ENCODE data around the gene RNF167.
A peak's percentile ranks its signal among the peaks of the same experiment; 100 is the strongest.

RNF167 gene

DNA sequence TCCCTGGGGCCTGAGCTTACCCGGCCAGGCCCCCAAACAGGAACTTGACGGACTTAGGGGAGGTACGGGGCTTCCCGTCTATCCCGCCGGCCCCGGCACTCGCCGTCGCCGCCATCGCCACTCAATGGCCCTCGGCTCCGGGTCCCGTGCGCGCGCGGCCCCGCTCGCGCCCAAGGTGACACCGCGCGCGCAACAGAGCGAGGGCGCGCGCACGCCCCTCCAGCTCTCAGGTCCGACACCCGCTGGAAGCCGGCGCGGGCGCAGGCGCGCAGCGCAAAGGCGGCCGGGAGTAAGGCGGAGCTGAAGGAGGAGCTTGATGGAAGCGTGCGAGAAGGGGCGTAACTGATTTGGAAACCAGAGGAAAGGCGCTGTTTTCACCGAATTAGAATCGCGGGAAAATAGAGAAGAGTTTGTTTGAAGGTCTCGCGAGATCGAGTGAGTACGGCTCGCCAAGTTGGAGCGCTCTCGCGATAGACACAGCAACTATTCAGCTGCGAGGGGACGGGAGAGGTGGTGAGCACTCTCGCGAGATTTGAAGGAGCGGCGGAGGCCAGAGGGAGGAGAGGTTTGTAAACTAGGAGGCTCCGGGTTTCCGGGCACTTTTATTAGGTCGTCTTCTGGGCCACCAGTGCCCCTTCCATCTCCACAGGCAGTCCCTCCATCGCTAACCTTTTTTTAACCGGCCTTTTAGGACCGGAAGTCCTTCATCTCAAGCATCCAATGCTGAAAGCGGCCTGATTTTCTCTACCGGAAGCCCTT is at the start of gene RNF167, which contains the start of gene SLC25A11:
Gene RNF167 (plus strand): TSS at position 473 of the 759 bp plus-strand sequence. CDS start 642 bp downstream, outside the sequence.
Gene SLC25A11 (minus strand): TSS at position 251 of the 759 bp plus-strand sequence. CDS start 136 bp downstream, at position 115.
- DNase-seq, result peak; percentile 99

DNA sequence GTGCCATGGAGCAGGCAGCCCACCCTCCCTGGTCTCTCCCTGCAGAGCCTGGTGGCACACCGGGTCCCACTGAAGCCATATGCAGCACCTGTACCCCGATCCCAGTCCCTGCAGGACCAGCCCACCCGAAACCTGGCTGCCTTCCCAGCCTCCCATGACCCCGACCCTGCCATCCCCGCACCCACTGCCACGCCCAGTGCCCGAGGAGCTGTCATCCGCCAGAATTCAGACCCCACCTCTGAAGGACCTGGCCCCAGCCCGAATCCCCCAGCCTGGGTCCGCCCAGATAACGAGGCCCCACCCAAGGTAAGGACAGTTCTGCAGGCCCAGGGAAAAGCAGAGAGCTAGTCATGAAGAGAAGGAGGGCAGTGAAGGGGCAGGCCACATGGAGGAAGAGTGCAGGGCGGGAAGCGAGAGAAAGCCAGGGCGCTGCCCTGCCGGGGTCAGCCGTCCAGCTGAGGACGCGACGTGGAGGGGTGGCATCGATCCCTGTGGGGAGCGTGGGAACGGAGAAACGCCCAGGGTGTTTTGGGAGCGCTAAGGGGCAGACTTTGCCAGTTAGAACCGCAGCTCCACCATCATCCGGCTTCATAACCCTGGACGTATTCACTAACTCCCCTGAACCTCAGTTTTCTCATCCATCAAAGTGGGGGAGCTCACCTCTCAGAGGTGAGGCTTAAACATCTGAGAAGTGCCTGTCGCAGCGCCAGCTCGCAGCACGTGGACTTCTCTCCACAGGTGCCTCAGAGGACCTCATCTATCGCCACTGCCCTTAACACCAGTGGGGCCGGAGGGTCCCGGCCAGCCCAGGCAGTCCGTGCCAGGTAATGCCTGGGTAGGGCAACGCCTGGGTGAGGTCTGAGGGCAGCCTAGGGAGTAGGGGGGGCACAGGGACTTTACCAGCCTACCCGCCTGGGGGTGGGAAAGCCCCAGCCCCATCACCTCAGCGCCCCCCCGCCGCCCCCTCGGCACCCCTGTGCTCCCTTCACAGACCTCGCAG is 48.4 kb upstream of the RNF167 start:
- DNase-seq, result no peak

DNA sequence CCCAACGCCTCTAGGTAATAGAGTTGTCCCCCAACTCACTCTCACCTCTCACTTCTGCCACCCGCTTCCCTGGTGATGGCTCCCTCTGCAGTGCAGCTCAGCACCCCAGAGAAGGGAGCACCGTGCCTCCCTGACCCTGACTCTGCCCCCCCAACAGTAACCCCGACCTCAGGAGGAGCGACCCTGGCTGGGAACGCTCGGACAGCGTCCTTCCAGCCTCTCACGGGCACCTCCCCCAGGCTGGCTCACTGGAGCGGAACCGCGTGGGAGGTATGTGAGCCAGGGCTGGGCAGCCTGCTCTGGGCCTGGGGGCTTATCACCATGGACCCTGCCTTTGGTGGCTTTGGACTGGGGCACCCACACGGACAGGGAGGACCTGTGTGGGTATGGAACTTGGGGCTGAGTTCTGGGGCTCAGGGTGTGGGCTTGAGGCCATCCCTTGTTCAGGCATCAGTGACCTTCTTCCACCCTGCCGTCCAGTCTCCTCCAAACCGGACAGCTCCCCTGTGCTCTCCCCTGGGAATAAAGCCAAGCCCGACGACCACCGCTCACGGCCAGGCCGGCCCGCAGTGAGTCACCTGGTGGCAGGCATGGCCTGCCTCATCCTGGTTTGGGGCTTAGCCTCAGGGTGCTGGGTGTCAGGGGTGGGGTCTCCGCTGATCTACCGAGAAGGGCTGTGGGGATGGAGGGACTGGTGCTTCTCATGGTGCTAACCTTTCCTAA is 47.4 kb upstream of the RNF167 start:
- DNase-seq, result no peak

DNA sequence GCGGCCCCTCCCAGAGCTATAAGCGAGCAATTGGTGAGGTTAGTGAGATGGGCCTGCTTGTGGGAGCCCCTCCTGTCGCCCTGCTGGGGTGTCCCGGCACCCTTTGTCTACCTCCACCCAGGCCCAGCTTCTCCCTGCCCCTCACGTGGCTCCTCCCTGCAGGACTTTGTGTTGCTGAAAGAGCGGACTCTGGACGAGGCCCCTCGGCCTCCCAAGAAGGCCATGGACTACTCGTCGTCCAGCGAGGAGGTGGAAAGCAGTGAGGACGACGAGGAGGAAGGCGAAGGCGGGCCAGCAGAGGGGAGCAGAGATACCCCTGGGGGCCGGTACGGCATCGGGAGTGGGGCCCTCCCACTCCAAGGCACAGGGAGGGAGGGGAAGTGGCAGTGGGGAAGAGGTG is 46.8 kb upstream of the RNF167 start:
- no peak for DNase-seq

DNA sequence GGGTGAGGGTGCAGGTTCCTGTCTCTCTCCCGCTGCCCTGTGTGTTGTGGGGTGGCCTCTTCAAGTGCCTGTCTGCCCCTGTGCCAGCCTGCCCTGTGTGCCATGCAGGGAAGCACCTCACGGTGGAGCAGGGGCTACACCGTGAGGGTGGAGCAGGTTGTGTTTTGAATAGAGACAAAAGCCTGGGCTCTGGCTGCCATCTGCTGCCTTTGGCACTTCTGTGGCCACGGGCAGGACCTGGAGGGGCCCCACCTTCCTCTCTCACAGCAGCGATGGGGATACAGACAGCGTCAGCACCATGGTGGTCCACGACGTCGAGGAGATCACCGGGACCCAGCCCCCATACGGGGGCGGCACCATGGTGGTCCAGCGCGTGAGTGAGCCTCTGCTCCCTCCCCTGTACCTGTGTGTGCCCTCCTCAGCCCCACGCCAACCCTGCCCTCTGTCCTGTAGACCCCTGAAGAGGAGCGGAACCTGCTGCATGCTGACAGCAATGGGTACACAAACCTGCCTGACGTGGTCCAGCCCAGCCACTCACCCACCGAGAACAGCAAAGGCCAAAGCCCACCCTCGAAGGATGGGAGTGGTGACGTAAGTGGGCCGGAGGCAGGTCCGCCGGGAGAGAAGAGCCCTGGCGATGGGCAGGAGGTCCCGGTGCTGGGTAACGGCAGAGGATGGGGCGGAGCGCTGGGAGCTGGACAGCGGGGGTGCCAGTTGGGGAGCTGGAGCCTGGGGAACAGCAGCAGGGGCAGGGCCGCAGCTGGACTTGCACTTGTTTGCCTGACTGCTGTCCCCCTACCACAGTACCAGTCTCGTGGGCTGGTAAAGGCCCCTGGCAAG is 46.1 kb upstream of the RNF167 start:
- no peak for DNase-seq

DNA sequence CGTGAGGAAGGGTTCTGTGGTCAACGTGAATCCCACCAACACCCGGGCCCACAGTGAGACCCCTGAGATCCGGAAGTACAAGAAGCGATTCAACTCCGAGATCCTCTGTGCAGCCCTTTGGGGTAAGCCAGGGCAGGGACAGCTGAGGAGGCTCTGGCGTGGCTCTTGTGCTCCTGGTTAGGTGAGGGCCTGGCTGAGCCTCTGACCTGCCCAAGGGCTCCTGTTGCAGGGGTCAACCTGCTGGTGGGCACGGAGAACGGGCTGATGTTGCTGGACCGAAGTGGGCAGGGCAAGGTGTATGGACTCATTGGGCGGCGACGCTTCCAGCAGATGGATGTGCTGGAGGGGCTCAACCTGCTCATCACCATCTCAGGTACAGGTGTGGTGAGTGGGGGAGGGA is 44.9 kb upstream of the RNF167 start:
- DNase-seq, result no peak

DNA sequence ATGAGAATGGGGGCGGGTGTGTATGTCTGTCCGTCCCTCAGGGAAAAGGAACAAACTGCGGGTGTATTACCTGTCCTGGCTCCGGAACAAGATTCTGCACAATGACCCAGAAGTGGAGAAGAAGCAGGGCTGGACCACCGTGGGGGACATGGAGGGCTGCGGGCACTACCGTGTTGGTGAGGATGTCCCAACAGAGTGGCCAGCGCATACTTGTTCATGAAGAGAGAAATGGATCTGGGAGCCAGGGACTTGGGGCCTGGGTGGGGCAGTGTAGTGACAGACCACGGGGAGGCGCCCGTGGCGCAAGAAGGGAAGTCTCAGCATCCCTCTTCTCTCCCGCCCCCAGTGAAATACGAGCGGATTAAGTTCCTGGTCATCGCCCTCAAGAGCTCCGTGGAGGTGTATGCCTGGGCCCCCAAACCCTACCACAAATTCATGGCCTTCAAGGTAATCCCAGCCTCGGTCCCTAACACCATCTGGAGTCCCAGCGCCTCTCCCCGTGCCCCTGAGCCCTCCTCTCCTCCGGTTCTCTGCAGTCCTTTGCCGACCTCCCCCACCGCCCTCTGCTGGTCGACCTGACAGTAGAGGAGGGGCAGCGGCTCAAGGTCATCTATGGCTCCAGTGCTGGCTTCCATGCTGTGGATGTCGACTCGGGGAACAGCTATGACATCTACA is 44.3 kb upstream of the RNF167 start:
- DNase-seq, result no peak

DNA sequence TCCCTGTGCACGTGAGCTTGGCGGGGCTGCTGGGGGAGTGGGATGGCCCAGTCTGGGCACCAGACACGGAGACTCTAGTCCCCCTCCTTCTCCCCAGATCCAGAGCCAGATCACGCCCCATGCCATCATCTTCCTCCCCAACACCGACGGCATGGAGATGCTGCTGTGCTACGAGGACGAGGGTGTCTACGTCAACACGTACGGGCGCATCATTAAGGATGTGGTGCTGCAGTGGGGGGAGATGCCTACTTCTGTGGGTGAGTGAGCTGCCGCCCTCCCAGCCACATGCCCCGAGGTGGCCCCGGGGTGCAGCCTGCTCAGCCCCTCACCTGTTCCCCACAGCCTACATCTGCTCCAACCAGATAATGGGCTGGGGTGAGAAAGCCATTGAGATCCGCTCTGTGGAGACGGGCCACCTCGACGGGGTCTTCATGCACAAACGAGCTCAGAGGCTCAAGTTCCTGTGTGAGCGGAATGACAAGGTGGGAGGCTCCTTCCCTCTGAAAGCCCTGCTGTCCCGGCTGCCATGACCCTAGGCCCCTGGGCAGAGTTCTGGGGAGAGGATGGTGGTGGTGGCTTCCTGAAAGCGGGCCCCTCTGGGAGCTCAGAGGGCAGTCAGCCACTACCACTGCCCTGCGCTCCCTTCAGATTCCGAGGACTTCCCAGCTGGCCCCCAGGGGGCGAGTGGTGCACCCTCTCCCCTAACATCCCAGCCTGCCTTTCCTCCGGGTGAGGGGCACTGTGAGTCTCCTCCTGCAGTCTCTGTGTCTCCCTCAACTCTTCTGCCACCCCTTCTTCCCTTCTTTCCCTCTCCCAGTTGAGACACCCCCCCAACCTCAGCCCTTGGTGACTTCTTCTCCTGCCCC is 43.5 kb upstream of the RNF167 start:
- DNase-seq, result no peak

DNA sequence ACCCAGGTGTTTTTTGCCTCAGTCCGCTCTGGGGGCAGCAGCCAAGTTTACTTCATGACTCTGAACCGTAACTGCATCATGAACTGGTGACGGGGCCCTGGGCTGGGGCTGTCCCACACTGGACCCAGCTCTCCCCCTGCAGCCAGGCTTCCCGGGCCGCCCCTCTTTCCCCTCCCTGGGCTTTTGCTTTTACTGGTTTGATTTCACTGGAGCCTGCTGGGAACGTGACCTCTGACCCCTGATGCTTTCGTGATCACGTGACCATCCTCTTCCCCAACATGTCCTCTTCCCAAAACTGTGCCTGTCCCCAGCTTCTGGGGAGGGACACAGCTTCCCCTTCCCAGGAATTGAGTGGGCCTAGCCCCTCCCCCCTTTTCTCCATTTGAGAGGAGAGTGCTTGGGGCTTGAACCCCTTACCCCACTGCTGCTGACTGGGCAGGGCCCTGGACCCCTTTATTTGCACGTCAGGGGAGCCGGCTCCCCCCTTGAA is 42.8 kb upstream of the RNF167 start:
- no peak for DNase-seq

DNA sequence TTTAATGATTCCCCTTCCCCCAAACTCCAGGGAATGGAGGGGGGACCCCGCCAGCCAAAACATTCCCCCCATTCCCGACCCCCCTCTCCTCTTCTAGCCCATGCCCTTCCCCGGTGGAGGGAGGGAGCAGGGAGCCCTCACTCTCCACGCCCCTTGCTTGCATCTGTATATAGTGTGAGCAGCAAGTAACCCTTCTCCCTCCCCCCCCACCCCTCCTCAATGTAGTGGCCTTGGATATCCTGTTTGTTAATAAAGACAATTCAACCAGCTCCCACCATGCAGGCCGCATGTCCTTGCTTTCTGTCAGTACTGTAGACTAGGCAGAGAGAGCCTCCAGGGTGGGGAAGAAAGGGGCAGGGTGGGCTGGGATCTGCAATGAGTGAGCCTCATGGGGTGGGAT is 42.3 kb upstream of the RNF167 start:
- DNase-seq, result no peak

DNA sequence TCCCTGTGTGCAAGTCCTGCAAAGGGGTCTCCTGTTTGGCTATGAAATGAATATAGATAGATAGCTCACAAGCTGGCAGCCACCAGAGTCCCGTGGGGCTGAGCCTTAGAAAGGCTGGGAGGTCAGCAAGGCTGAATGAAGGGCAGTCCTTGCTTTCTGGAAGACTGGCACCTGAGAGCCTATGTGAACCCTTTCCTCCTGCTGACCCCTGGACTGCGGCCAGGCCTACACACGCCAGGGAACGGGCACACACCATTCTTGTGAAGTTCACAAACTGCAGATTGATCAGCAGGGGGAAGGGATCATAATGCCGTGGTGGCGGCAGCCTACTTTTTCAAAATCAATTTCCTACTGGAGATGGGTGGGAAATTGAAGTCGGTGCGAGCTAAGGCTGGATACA is 41.7 kb upstream of the RNF167 start:
- no peak for DNase-seq

DNA sequence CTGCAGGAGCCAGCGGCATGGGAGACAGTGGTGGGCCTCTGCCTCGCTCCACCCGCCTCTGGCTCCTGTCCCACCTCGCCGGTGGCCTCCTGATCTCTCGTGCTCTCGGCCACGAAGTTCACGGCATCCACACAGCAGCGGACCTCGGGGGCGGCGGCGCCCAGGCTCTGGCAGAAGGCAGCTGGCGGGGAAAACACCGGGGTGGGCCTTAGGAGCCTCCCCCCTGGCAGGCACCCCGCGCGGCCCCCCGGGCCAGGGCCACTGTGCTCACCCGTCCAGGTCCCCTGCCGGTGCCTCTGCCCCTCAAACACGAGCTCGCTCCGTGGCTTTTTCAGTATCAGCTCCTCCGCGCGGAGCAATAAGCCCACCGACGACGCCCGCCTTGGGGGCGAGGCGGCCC is 41.1 kb upstream of the RNF167 start:
- no peak for DNase-seq

DNA sequence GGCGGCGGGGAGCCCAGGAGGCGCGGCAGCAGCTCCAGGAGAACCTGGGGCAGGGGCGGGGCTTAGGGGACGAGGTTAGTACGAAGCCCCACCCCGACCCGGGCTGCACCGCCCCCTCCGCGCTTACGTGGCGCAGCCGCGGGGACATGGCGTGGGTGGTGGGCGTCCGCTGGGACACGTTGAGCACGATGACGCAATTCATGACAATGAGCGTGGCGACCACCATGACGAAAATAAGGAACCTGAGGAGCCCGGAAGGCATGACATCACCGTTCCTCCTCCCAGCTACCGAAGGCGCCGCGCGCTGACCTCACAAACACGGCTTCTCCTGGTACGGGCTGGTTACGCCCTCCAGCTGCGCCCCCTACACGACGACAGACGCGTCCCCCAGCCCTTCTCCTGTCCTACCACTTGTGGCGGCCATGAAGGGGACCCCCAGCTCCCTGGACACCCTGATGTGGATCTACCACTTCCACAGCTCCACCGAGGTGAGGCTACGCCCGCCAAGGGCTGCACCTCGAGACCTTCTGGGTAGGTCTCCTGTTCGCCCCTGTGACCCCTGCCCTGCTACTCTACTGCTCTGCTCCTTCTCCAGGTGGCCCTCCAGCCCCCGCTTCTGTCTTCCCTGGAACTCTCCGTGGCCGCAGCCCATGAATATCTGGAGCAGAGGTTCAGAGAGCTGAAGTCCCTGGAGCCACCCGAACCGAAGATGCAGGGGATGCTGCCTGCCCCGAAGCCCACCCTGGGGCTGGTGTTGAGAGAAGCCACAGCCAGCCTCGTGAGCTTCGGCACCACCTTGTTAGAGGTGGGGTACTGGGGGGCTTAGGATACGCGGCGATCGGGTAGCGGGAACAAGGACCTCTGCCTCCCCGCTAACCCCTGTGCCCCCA is 40.5 kb upstream of the RNF167 start, which contains the start of gene C17orf107:
Gene C17orf107 (plus strand): TSS at position 196 of the 890 bp plus-strand sequence. CDS start 227 bp downstream, at position 423.
- DNase-seq, result peak; percentile 97

DNA sequence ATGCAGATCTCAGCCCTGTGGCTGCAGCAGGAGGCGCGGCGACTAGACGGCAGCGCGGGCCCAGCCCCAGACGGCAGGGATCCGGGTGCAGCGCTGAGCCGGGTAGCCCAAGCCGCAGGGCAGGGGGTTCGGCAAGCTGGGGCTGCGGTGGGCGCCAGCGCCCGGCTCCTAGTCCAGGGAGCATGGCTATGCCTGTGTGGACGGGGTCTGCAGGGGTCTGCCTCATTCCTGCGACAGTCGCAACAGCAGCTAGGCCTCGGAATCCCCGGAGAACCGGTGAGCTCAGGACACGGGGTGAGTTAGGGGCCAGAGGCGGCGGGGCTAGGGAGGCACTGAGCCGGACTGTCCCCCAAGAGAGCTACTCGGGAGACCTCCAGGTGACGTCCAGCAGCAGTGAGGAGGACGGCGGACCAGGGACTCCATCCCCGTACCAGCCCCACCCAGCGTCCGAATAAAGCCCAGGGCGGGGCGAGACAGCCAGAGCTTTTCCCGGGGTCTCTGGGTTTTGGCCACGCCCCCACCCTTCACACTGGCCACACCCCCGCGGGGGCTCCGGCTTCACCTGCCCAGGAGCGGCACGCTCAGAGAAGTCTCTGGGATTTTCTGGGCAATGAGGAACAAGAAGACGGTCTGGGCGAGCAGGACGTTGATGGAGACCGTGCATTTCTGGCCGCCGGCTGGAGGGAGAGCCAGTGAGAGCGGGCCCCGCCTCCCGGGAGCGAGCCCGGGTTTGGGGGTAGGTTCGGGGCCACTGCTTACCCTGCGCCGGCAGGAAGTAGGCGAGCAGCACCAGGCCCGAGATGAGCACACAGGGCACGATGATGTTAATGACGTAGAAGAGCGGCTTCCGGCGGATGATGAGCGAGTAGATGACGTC is 39.6 kb upstream of the RNF167 start:
- peak; percentile 89 for DNase-seq

DNA sequence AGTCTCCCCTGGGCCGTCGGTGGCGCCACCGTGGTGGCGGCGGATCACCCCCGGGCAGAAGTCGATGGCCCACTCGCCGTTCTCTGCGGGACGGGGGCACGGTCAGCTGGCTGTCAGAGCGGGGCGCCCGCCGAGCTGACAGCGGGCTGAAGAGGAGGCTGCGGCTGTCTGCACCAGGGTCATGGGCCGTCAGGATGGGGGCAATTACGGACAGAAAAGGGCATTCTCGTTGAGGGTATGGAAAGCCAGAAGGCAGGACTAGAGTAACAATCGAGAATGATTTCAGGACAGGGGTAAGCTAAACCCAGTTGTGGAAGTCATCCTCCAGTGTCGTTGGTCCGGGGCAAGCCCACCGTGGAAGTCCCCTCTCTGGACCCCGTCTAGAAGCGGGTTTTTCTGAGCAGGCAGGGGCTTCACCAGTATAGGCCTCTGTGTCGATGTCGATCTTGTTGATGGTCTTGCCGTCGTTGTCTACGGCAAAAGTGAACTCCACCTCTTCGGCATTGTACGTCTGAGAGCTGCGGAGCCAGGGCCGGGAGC is 38.9 kb upstream of the RNF167 start:
- no peak for DNase-seq

DNA sequence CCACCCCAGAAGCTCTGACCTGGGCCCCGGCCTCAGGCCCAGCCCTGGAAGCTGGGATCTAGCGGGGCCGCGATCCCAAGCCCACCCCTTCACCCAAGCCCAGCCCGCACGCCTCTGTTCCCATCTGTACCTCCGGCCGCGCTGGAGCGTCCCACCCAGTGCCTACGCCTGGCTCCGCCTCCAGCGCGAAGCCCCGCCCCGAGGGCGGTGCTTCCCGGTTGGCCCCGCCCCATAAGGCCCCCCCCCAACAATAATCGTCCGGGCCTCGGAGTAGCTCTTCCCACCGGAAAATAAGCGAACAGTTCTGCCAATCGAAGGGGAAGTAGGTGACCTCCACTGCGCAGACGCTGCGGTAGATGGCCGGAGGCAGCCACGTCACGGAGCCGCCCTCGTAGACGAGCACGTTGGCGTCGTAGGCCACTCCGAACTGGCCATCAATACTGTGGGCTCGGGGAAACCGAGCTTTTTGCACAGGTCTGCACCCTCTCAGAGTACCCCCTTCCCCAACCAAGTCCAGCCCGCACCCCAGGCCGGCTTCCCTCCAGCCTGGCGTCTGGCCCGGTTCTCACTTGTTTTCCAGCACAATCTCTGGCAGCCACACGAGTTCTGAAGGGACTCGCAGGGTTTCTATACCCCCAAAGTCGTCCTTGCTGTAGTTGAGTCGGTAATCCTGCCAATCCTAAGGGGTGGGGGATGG is 38.3 kb upstream of the RNF167 start:
- peak; percentile 71 for DNase-seq

DNA sequence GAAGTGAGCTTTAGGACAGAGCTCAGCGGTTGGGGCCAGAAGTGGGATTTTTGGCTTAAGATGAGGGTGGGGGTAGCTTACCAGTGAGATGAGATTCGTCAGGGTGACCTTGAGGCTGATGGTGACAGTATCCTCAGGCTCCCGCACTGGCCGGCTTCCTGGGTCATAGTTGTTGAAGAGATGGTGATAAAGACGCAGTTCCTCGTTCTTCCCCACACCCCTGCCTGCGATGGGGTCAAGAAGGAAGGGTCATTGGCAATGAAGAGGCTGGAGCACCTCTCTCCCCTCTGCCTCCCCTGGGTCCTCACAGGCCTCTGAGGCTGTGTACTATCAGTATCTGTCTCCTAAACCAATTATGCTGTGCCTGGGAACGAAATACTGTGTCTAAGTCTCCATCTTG is 37.5 kb upstream of the RNF167 start:
- no peak for DNase-seq

Measured in CD4-positive, alpha-beta T cell treated with Interferon gamma for 1 hour (primary cell).